Activated T-cell treated with anti-CD3 and anti-CD28 coated beads, Interleukin-2, amount 50 U/mL, for 48 hours (primary cell): ENCODE measurements around the gene PLCH2.

ENCODE experiments used
- DNase-seq, 2 experiments: peaks; one replicate each; pipeline ENCODE4 v3.0.0-alpha.2; 2020

PLCH2 gene

DNA sequence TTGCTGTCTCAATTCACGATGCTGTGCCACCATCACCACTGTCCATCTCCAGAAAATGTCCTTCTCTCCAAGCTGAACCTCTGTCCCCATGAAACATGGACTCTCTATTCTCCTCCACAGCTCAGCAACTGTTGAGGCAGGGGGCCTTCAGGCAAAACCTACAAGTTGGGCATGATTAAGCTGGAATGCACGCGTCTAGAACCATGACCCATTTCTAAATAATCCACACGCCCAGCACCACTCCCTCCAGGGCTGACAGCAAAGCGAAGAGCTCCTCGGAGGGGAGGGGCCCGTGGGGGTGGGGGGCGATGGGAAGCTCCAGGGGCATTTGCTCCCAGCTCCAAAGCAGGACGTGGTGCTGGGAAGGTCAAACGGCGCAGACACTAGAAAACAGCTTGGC is 57.3 kb downstream of the PLCH2 start:
- no peak for DNase-seq

- DNase-seq, result no peak
These were observed 58.2 kb downstream of the PLCH2 start for GRCh38 chr1:2534315-2534686.

GRCh38 chr1:2534687-2535441 is 58.8 kb downstream of the PLCH2 start:
- DNase-seq, result no peak

DNA sequence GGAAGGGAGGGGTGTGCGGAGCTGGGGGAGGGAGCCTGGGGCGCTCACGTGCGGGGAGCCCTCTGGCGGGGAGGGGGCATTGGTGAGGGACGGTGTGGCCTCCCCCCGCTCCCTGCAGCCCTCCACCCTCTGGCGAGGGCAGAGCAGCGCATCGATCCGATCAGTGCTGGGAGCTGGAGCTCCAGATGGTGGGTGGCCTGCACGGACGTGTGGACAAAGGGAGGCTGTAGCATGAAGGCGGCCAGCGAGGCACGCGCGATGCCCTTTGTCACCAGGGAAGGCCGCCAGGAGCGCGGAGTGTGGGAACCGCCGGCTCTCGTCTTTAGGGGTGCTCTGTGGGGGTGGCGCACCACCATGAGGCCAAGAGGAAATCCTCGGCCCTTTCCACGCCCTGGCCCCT is 59.4 kb downstream of the PLCH2 start:
- DNase-seq, result no peak

DNA sequence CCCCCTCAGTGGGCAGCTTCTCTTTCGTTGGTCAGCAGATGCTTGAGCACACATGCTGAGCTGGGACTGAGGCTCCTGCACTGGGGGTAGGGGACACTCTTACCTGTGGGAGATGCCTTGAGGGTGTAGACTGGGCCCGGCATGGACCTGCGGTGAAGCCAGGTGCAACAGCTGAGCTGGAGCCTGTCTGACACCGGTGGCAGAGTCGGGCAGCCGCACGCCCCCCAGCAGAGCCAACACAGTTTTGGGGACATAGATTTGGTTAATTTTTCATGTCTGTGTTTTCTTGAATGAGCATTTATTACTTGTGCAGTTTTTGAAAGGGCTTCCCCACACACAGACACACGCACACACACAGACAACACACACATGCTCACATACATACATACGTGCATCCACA is 59.9 kb downstream of the PLCH2 start:
- DNase-seq, result no peak

DNA sequence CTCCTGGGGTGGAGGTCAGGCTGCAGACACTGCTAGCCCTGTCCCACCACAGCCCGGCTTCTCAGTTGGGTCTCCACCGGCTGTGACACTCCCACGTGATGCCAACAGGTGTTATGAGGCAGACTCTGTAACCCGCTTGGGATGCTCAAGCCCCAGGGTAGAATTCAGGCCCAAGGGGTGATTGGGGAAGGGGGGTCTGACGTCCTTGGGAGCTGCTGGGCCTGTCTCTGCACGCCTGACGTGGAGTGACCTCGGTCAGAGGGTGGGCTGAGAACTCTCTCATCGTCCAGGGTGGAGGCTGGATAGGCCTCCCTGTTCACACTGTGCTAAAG is 61.7 kb downstream of the PLCH2 start:
- DNase-seq, result no peak

DNA sequence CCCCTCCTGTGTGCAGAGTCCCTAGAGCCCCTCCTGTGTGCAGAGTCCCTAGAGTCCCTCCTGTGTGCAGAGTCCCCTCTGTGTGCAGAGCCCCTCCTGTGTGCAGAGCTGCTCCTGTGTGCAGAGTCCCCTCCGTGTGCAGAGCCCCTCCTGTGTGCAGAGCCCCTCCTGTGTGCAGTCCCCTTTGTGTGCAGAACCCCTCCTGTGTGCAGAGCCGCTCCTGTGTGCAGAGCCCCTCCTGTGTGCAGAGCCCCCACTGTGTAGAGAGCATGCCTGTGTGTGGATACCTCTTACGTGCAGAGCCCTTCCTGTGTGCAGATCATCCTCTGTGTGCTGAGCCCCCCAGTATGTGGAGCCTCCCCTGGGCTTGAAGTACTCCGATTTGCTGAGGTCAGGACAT is 62.3 kb downstream of the PLCH2 start:
- DNase-seq, result no peak

GRCh38 chr1:2538872-2539271 is 62.8 kb downstream of the PLCH2 start:
- DNase-seq, result no peak

- peak; percentile 67 to 74 for DNase-seq
These were observed 63.3 kb downstream of the PLCH2 start for GRCh38 chr1:2539312-2539907.

DNA sequence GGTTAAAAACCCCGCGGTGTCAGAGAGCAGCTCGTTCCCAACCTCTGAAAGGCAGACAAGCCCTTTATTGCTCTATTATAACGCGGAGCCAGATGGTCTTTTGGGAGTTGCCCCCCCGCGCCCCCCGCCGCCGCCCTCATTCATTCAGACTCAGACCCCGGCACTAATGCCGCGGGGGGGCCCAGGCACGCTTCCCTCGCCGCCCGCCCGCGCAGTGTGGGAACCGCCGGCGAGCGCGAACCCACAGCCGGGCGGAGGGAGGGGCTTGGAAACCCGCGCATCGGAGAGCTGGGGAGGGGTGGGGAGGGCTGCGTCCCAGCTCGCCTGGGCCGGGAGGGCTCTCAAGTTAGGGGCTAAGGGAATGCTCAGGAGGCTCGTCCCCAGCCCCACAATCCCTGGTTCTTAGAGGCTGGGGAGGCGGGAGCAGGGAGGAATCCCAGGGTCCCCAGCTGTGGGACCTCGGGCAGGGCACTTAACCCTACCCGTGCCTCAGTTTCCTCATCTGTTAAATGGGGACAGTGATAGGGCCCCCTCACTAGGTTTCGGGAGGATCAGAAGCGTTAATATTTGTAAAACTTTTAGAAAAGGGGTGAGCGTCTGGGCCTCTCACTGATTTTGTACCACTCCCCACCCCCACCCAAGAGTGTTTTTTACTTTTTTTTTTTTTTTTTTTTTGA is 64.9 kb downstream of the PLCH2 start:
- DNase-seq, result no peak

- DNase-seq, result no peak
These were observed 65.6 kb downstream of the PLCH2 start for GRCh38 chr1:2541619-2542245.

DNA sequence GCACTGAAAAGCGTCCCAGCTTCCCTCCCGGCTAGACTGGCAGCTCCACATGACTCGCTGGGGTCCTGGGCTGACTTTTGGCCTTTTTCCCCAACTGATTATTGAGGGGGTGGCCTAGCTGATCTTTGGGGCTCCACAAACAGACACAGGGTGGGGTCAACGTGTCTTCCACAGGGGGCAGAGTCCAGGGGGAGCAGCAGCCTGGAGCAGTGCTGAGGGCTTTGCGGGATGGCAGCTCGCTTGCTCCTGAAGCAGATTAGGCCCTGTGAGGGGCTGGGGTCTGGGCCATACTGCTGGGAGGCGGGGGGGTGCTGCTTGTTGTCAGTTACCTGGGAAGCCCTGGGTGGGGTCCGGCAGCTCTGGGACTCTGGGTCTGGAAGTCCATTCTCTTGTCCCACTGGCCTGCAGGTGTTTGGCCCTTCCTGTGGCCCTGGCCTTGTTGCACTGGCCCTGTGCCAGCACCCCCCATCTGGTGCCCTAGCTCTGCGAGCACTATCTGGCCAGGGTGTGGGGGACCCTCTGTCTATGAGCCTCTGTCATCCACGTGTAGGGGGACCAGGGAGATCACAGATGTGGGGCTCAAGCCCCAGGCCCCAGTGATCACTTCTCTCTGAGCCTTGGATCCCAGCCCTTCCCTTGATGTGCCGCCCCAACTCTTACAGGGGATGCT is 66.3 kb downstream of the PLCH2 start:
- DNase-seq, result no peak

DNA sequence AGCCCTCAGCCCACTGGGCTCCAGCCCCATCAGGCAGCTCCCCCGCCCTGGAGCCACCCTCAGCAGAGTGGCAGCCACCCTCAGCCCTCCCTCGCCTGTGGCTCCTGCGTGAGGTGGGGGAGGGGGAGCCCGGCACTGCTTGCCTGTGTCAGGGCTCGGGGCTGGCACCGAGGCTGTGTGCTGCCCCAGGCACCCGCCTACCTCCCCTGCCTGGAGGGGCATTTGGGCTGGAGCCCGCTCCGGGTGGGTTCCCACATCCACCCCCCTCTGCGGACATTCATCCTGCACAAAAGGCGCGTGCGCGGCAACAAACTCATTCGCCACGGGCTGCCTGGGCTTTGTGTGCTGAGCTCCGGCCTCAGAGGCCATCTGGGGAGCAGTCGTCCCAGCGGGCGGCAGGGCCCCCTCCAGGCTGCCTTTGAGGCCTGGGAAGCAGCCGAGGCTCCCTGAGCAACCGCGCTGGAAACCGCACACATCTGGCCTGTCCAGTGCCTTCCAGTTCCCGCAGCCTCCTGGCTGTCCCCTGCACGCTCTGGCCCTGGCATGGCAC is 67.5 kb downstream of the PLCH2 start:
- peak in 1 of 2 experiments; percentile 57 for DNase-seq

DNA sequence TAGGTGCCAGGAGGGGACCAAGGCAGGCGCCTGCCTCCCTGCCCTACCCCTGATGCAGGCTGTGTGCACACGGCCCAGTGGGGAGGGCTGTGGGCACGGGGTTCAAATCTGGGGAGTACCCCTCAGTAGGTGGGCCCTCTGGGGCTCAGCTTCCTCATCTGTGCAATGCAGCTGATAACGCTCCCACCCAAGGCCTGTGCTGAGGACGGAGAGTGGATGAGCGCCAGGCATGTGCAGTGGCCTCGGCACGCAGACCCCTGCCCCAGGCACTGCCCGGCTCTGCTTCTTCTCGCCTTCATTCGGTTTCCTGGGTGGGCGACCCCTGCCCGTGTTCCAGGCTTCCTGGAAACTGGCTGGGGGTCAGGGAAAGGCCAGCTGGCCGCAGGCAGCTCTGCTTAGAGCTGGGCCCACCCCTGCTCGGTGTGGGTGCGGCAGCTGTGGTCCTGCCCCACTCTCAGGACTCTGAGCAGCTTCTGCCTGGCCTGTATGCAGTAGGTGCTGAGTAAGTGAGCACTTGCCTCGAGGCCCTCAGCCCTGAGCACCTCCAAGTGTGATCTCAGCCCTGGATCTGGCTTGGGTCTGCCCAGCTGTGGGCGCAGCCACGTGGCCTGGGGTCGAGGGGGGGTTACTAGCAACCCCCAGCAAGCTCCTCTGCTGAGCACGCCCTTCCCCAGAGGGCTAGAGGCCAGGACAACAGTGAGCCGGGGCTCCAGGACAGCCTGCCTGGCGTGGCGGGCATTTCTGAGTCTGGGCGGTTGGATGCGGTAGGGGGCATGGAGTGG is 68.2 kb downstream of the PLCH2 start:
- peak in 1 of 2 experiments; percentile 38 for DNase-seq

GRCh38 chr1:2544875-2545640 is 69.0 kb downstream of the PLCH2 start:
- no peak for DNase-seq

DNA sequence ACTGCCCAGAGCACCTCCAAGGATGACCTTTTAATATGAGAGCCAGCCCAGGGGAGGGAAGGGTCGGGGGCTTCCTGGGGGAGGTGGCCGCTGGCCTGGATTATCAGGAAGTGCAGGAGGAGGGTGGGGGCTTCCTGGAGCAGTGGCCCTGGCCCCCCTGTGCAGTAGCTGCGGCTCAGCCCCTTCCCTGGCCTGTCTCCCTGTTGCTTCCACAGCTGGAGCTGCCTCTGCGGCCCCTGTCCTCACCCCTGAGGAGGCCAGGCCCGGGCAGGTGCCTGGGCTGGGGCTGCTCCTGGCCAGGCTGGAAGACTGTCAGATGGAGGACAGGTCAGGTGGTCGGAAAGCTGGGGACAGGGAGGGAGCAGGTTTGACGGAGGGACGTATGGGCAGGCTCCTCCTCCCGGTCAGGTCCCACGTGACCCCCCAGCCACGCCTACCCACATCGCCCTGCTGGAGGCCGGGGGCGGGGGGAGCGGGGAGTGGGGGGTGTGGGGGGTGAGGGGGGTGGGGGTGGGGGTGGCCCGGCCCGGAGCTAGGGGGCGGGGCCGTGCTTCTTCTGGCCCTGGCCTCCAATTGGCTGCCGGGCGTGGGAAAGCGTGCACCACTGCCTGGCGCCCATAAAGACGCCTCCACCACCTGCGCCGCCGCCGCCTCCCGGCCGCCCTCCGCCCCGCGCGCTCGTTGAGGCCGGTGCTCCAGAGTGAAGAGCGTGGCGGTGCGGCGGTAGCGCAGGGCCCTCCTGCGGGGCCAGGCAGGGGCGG is 69.8 kb downstream of the PLCH2 start:
- DNase-seq, result peak; percentile 83 to 89

- DNase-seq, result peak; percentile 86 to 88
These were observed 70.6 kb downstream of the PLCH2 start for GRCh38 chr1:2546515-2547209.

DNA sequence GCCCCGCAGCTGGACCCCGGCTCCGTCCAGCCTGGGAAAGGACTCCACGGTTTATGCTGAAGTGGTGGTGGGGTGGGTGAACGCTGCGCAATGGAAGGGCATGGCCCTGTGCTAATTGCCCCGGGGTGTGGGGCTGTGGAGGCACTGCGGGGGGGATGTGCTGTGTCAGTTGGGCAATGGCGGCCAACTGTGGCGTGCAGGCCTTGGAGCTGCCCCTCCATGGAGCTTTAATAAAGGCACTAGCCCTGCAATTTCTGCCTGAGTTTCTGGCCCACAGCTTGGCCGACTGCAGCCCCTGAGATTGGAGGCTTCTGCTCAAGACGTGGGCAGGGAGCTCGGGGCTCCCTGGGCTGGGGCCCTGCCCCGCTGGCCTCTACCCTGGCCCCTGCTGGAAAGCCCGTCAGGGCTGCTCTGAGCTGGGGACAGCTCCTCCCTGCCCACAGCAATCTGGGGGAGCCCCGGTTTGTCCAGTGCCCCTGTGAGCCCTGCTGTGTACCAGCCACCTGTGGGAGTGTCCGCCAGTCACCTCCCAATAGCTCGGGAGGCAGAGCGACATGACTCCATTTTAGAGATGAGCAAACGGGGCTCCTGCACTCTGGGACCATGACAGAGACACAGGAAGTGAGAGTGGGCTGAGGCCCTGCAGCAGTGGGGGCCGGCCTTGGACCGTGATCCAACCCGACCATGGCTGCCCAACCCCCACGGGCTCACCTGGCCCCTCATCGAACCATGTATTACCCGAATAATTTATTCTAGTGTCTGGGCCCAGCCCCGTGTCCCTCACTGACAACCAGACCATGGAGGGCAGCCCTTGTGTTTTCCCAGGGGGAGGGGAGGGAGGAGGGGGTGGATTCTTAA is 71.3 kb downstream of the PLCH2 start:
- peak; percentile 81 to 84 for DNase-seq

- DNase-seq, result peak; percentile 90 to 91
These were observed 72.0 kb downstream of the PLCH2 start for GRCh38 chr1:2548068-2548589.
